Mesothelial cell of epicardium (in vitro differentiated cells): Measurements from ENCODE around the gene SH3GL1. TPM values are rescaled to one million over a fixed set of nuclear protein-coding genes. Genes with fewer than 3 reads are reported as not detected.

Experiments used
- DNase-seq, 2 experiments: peaks; one replicate each; pipeline ENCODE4 v3.0.0; 2021; ENCODE audit warnings: low spot score in 2 of 2; ENCODE audit not compliant: unreplicated experiment in 2 of 2
- H3K27ac Mint-ChIP-seq: 2 replicates; pipeline ENCODE4 v1.8.0; 2021; ENCODE audit warnings: mixed read lengths
- H3K27me3 Mint-ChIP-seq: 2 replicates; pipeline ENCODE4 v1.8.0; 2021; ENCODE audit warnings: low read depth, mixed read lengths
- H3K36me3 Mint-ChIP-seq: 2 replicates; pipeline ENCODE4 v1.8.0; 2021; ENCODE audit warnings: mixed read lengths
- H3K4me1 Mint-ChIP-seq: 2 replicates; pipeline ENCODE4 v1.8.0; 2021; ENCODE audit warnings: mixed read lengths
- H3K4me3 Mint-ChIP-seq: 2 replicates; pipeline ENCODE4 v1.8.0; 2021; ENCODE audit warnings: mild to moderate bottlenecking, moderate library complexity, mixed read lengths
- H3K9me3 Mint-ChIP-seq: 2 replicates; pipeline ENCODE4 v1.8.0; 2021; ENCODE audit warnings: mixed read lengths
- total RNA-seq: library from RNA; stranded (reverse); gene quantifications from 3 replicates; pipeline ENCODE4 v1.2.1, GENCODE V29; 2021
- TF ChIP-seq, protein P1 (sequence below): fragments of 200-600 bp; sonication (generic); IDR thresholded peaks from one replicate; pipeline ENCODE4 v1.5.0; 2021; ENCODE audit warnings: antibody characterized with exemption; ENCODE audit not compliant: unreplicated experiment

Gene SH3GL1
- total RNA-seq, 1 donor from 2014 or later, result 90.1 TPM

DNA sequence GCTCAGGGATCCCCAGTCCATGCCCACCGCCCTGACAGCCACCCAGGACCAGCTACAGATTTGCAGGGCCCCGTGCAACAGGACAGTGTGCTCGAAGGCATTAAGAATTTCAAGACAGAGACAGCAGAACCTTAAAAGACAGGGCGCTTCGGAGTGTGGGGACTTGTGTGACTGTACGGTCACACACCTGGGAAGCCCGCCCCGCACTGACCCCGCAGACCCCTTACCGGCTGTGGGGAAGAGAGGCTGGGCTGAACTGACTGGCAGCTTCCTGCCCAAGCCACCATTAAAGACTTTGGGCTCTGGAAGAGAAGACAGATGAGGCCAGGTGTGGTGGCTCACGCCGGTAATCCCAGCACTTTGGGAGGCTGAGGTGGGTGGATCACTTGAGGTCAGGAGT, 76.1 kb downstream of the SH3GL1 start:
- TF ChIP-seq, protein P1, sequence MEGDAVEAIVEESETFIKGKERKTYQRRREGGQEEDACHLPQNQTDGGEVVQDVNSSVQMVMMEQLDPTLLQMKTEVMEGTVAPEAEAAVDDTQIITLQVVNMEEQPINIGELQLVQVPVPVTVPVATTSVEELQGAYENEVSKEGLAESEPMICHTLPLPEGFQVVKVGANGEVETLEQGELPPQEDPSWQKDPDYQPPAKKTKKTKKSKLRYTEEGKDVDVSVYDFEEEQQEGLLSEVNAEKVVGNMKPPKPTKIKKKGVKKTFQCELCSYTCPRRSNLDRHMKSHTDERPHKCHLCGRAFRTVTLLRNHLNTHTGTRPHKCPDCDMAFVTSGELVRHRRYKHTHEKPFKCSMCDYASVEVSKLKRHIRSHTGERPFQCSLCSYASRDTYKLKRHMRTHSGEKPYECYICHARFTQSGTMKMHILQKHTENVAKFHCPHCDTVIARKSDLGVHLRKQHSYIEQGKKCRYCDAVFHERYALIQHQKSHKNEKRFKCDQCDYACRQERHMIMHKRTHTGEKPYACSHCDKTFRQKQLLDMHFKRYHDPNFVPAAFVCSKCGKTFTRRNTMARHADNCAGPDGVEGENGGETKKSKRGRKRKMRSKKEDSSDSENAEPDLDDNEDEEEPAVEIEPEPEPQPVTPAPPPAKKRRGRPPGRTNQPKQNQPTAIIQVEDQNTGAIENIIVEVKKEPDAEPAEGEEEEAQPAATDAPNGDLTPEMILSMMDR, result no peak
- no peak overlapping the region for H3K4me3 Mint-ChIP-seq
- peaks cover 12% of the 10 kb centered on the region for H3K9me3 Mint-ChIP-seq

DNA sequence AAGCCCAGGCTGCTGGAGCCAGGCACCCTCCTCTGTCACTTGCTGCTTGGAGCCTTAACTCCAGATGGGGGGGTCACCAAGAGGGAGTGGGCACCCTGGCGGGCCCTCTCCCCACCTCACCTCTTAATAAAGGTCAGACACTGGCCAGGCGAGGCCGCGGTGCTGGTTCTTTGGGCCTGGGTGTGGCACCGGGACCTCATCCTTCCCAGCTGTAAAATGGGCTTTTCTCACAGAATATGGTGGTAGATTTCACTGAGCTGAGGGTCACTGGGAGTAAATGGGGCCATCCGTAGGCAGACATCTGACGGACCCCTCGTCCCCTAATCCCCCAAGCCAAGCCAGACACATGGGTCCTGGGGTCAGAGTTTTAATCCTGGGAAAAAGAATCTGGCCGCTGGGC, 76.7 kb downstream of the SH3GL1 start:
- no peak for DNase-seq
- H3K4me1 Mint-ChIP-seq, result peaks cover 17% of the 10 kb centered on the region
- no peak overlapping the region for H3K27ac Mint-ChIP-seq
- H3K9me3 Mint-ChIP-seq, result peaks cover 17% of the 10 kb centered on the region
- H3K36me3 Mint-ChIP-seq, result peaks cover 16% of the 10 kb centered on the region
- no peak overlapping the region for H3K4me3 Mint-ChIP-seq
- TF ChIP-seq, protein P1, result no peak
- peaks cover 8% of the 10 kb centered on the region for H3K27me3 Mint-ChIP-seq

More for the DNA sequence above, 76.1 kb downstream of the SH3GL1 start:
- Mint-ChIP-seq H3K27me3 (peaks cover 8% of the 10 kb centered on the region), H3K4me1 (peaks cover 18% of the 10 kb centered on the region), H3K36me3 (peaks cover 12% of the 10 kb centered on the region), H3K27ac (no peak overlapping the region)
- no peak for DNase-seq

DNA sequence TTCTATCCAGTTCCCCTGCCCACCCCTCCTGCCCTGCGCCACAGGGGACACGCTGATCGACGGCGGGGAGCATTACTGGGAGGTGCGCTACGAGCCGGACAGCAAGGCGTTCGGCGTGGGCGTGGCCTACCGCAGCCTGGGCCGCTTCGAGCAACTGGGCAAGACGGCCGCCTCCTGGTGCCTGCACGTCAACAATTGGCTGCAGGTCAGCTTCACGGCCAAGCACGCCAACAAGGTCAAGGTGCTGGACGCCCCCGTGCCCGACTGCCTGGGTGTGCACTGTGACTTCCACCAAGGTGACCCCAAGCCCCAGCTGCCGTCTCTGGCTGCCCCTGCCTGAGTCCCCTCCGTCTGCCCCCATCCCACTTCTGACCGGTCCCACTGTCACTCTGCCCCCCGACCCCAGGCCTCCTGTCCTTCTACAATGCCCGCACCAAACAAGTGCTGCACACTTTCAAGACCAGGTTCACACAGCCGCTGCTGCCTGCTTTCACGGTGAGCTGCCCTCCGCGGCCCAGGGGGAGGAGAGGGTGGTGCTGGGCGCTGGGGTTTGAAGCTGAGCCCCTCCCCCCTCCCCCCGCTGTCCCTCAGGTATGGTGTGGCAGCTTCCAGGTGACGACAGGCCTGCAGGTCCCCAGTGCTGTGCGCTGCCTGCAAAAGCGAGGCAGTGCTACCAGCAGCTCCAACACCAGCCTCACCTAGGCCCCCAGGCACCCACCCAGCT, 77.2 kb downstream of the SH3GL1 start:
- TF ChIP-seq, protein P1, result no peak
- Mint-ChIP-seq H3K4me3 (no peak overlapping the region), H3K36me3 (peaks cover 21% of the 10 kb centered on the region), H3K27me3 (peaks cover 8% of the 10 kb centered on the region), H3K9me3 (peaks cover 17% of the 10 kb centered on the region), H3K4me1 (peaks cover 14% of the 10 kb centered on the region), H3K27ac (no peak overlapping the region)
- DNase-seq, result no peak

DNA sequence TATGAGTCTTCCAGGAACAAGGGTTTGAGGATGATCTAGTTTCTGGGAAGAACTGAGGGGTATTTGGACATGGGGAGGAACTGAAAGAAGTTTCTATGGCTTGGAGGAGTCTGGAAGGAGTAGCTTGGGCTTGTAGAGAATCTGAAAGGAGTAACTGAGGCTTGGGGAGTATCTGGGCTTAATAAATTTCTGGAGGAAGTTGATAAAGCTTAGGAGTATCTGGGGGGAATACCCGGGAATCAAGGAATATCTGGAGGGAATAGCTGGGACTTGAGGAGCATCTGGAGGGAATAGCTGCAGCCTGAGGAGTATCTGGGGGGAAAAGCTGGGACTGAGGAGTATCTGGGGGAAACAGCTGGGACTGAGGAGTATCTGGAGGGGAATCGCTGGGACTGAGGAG, 79.9 kb downstream of the SH3GL1 start:
- Mint-ChIP-seq H3K27ac (no peak overlapping the region), H3K4me3 (no peak overlapping the region), H3K36me3 (peaks cover 24% of the 10 kb centered on the region), H3K9me3 (peaks cover 17% of the 10 kb centered on the region), H3K27me3 (no peaks in the 10 kb centered on the region), H3K4me1 (no peaks in the 10 kb centered on the region)
- TF ChIP-seq, protein P1, result no peak
- no peak for DNase-seq

DNA sequence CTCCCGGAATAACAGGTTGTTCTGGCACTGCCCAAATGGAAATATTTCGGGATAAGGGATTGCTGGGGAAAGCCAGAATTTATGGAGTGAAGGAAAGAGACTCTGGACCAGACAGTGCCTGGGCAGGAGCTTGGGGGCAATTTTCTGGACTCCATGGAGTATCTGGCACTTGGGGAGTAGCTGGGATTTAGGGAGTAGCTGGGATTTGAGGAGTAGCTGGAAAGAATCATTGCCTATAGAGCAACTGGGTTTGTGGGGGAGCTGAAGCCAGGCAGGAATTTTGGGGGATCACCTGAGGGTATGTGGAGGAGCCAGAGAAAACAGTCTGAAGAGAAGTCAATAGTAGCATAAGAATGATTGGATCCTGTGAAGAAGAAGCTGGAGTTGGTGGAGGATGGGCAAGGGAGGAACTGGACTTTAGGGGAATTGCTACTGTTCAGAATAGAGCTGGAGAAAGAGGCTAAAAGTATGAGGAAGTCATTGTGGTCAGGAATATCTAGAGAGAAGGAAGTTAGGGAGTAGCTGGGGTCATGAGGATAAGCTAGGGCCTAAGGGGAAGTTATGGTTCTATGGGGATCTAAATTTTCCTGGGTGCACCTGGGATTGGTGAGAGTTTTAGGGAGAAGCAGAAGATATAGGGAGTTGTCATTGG, 81.2 kb downstream of the SH3GL1 start:
- TF ChIP-seq, protein P1, result no peak
- Mint-ChIP-seq H3K9me3 (peaks cover 17% of the 10 kb centered on the region), H3K4me1 (no peaks in the 10 kb centered on the region), H3K36me3 (peaks cover 23% of the 10 kb centered on the region), H3K27ac (no peak overlapping the region), H3K27me3 (no peaks in the 10 kb centered on the region), H3K4me3 (no peak overlapping the region)
- DNase-seq, result no peak
